K562 (cell line): ENCODE data around the gene ATG13. TPM values are rescaled to one million over a fixed set of nuclear protein-coding genes. Genes with fewer than 3 reads are reported as not detected.

Source experiments
- ATAC-seq: fragments of 200-7000 bp; cut with Tn5 transposase; 3 replicates; pipeline ENCODE4 v1.9.1; 2020; ENCODE audit warnings: moderate library complexity
- BruUV-seq: library from RNA; stranded (reverse); fragments of 400-500 nt; replicated peaks from 2 replicates; lab custom pipeline; 2021; lab: Mats Ljungman, UMichigan
- CTCF ChIA-PET: fragments of 300-600 bp; formaldehyde crosslinking; extraction: SDS; loops from one replicate; lab custom pipeline; 2021; ENCODE audit warnings: low intra/inter-chr PET ratio; lab: Yijun Ruan, JAX
- POLR2A ChIA-PET: fragments of 300-600, 350-650 bp; sonication (Branson Sonifier 250); formaldehyde crosslinking; extraction: SDS; loops from one replicate; lab custom pipeline; 2021; ENCODE audit warnings: antibody characterized with exemption, inconsistent platforms; lab: Yijun Ruan, JAX
- DNase-seq, 4 experiments: peaks; one replicate each; pipeline versions ENCODE4 v3.0.0 to v3.0.0-alpha.2; 2011 to 2018; ENCODE audit warnings: low spot score in 3 of 4, mixed read lengths in 3 of 4; ENCODE audit errors: extremely low read depth in 1 of 4
- FAIRE-seq: peaks from 2 replicates; lab custom pipeline; 2011; peaks lifted over from hg19 to GRCh38; lab: Jason Lieb, UNC
- H2AFZ ChIP-seq: 2 replicates; pipeline ENCODE4 v1.6.0; 2011; ENCODE audit warnings: low read depth, low read length, control low read depth, inconsistent platforms
- H3K27ac ChIP-seq: fragments of 200-600 bp; 3 replicates; pipeline ENCODE4 v1.8.0; 2011; ENCODE audit warnings: low read depth, mild to moderate bottlenecking, control low read depth, inconsistent platforms, low read length, moderate library complexity, mixed read lengths; ENCODE audit errors: extremely low read depth
- H3K27me3 ChIP-seq, 2 experiments: fragments of 300-600 bp in 1 of 2; 2 replicates in 1 of 2; 3 replicates in 1 of 2; pipeline versions ENCODE4 v1.6.0 to v1.8.0; 2011; ENCODE audit warnings: inconsistent platforms in 2 of 2, low read length in 2 of 2, mild to moderate bottlenecking in 1 of 2, mixed read lengths in 1 of 2, moderate library complexity in 1 of 2; ENCODE audit not compliant: control insufficient read depth in 2 of 2, insufficient read depth in 2 of 2
- H3K36me3 ChIP-seq: fragments of 300-600 bp; 3 replicates; pipeline ENCODE4 v1.8.0; 2011; ENCODE audit warnings: mild to moderate bottlenecking, low read length, inconsistent platforms; ENCODE audit not compliant: control insufficient read depth, insufficient read depth
- H3K4me1 ChIP-seq, 2 experiments: fragments of 200-600 bp in 1 of 2; replicated peaks in 1 of 2; 2 replicates in 1 of 2; 3 replicates in 1 of 2; pipeline versions ENCODE4 v1.5.1 to v1.8.0; 2011; ENCODE audit warnings: inconsistent platforms in 2 of 2, low read length in 2 of 2, mild to moderate bottlenecking in 1 of 2, mixed read lengths in 1 of 2, moderate library complexity in 1 of 2; ENCODE audit not compliant: control insufficient read depth in 2 of 2, insufficient read depth in 2 of 2
- H3K4me2 ChIP-seq: 2 replicates; pipeline ENCODE4 v1.6.1; 2011; ENCODE audit warnings: low read length, control low read depth, inconsistent platforms, mixed read lengths; ENCODE audit not compliant: insufficient read depth
- H3K4me3 ChIP-seq: fragments of 200-600 bp; sonication (generic), shearing (Covaris generic); 2 replicates; pipeline ENCODE4 v1.5.1; 2016; ENCODE audit warnings: control low read depth, inconsistent platforms
- H3K79me2 ChIP-seq: fragments of 200-600 bp; 3 replicates; pipeline ENCODE4 v1.8.0; 2011; ENCODE audit warnings: low read length, inconsistent platforms; ENCODE audit not compliant: control insufficient read depth, insufficient read depth
- H3K9ac ChIP-seq, 2 experiments: 2 replicates each; pipeline versions ENCODE4 v1.6.0 to v1.6.1; 2011; ENCODE audit warnings: low read depth in 2 of 2, low read length in 2 of 2, control low read depth in 1 of 2, inconsistent platforms in 1 of 2, mild to moderate bottlenecking in 1 of 2, mixed read lengths in 1 of 2; ENCODE audit not compliant: insufficient read depth in 1 of 2
- H3K9me1 ChIP-seq: one replicate; pipeline ENCODE4 v1.6.0; 2011; ENCODE audit warnings: inconsistent platforms, mild to moderate bottlenecking, low read length, moderate library complexity; ENCODE audit not compliant: control insufficient read depth, insufficient read depth
- H3K9me3 ChIP-seq: replicated peaks from 2 replicates; pipeline ENCODE4 v1.5.1; 2011; ENCODE audit warnings: low read depth, low read length, inconsistent platforms; ENCODE audit not compliant: control insufficient read depth, insufficient read depth
- H4K20me1 ChIP-seq: replicated peaks from 2 replicates; pipeline ENCODE4 v1.6.1; 2011; ENCODE audit warnings: low read length, inconsistent platforms, mixed read lengths; ENCODE audit not compliant: control insufficient read depth, insufficient read depth
- ESRRB ChIP-seq: fragments of 250-450 bp; sonication (Bioruptor Pico); IDR thresholded peaks from 2 replicates; pipeline ENCODE4 v1.5.0; 2020; ENCODE audit warnings: mild to moderate bottlenecking, moderate library complexity, borderline replicate concordance
- GTF2A2 ChIP-seq: IDR thresholded peaks from 2 replicates; pipeline ENCODE4 v1.6.1; 2016; ENCODE audit warnings: mild to moderate bottlenecking, missing genetic modification characterization, missing compliant biosample characterization
- NCOA6 ChIP-seq: fragments of 450-650 bp; IDR thresholded peaks from 2 replicates; pipeline ENCODE4 v1.6.1; 2017; ENCODE audit warnings: mild to moderate bottlenecking
- POLR2AphosphoS2 ChIP-seq: IDR thresholded peaks from 2 replicates; pipeline ENCODE4 v1.6.1; 2012; ENCODE audit warnings: low read length, improper control_type of control experiment
- RBM22 ChIP-seq: fragments of 200-400 bp; formaldehyde crosslinking; IDR thresholded peaks from 2 replicates; pipeline ENCODE4 v1.6.1; 2018; ENCODE audit warnings: low read length, low read depth; ENCODE audit not compliant: poor library complexity, severe bottlenecking
- STAT5A ChIP-seq: IDR thresholded peaks from 2 replicates; pipeline ENCODE4 v1.6.1; 2012; ENCODE audit warnings: low read length, inconsistent platforms, borderline replicate concordance
- TEAD2 ChIP-seq: fragments of 450-650 bp; IDR thresholded peaks from 2 replicates; pipeline ENCODE4 v1.6.1; 2016; ENCODE audit warnings: missing genetic modification characterization, control low read depth, missing compliant biosample characterization
- ZBTB12 ChIP-seq: fragments of 250-450 bp; sonication (Bioruptor Pico); IDR thresholded peaks from 2 replicates; pipeline ENCODE4 v1.4.0; 2020
- ZNF431 ChIP-seq: sonication (generic); formaldehyde crosslinking; IDR thresholded peaks from 2 replicates; pipeline ENCODE4 v1.8.0; 2022; ENCODE audit warnings: mild to moderate bottlenecking, missing genetic modification reagents
- WGBS: fragments of 100-300 bp; shearing (Covaris generic); methylation state at CpG from one replicate; pipeline ENCODE4 v1.1.6; 2016; ENCODE audit warnings: low coverage, mixed read lengths; ENCODE audit not compliant: insufficient coverage; ENCODE audit errors: missing lambda C conversion rate; 5-methylcytosine and 5-hydroxymethylcytosine counted together
- in situ Hi-C: fragments of 300-500 bp; cut with MboI; formaldehyde crosslinking; loops from 4 replicates; pipeline ENCODE4 v1.15.0; 2018; ENCODE audit warnings: inconsistent platforms, mixed read lengths
- intact Hi-C: fragments of 100-400 bp; cut with micrococcal nuclease; formaldehyde crosslinking; loops from 2 replicates; pipeline ENCODE4 v1.14.2; 2022
- polyA plus RNA-seq, 8 experiments: library from polyadenylated mRNA; depleted of rRNA in 4 of 8; stranded (reverse) in 5 of 8; unstranded in 3 of 8; fragments of >200 nt; fragmentation: Nextera tagmentation in 2 of 8; fragmentation: Illumina TruSeq in 1 of 8; extraction: Ambion mirVana in 2 of 8; extraction: Trizol in 1 of 8; gene quantifications; 2 replicates each; pipeline versions ENCODE4 v1.2.1 to v1.2.3, GENCODE V29; 2011 to 2014; ENCODE audit warnings: inconsistent platforms in 1 of 8, missing spikeins in 1 of 8
- total RNA-seq, 7 experiments: library from RNA; depleted of rRNA in 6 of 7; stranded (reverse); fragments of >200 nt in 6 of 7; fragmentation: Illumina TruSeq in 2 of 7; extraction: Trizol in 2 of 7; gene quantifications; 2 replicates each; pipeline versions ENCODE4 v1.2.1 to v1.2.3, GENCODE V29; 2011 to 2021; ENCODE audit warnings: low replicate concordance in 1 of 7
- TF ChIP-seq, protein P1 (sequence below): fragments of 250-450 bp; sonication (Bioruptor Pico); IDR thresholded peaks from 2 replicates; pipeline ENCODE4 v1.8.0; 2021; ENCODE audit warnings: mild to moderate bottlenecking, moderate library complexity

The ATG13 gene
- total and polyA plus RNA-seq, 9 of the 15 experiments (the other 6 are each of a cell fraction or from before 2014, with no cell fraction given) = 13.1 to 61.5 (median 36.5) TPM

GRCh38 chr11:46680164-46680760 lies 62.9 kb downstream of the ATG13 start:
- CTCF ChIA-PET = no interaction called here
- TF ChIP-seq STAT5A (no peak), ESRRB (CRISPR knock-in tag) (no peak), GTF2A2 (tag) (no peak), TEAD2 (tag) (no peak), ZNF431 (CRISPR knock-in tag) (no peak), NCOA6 (no peak), RBM22 (no peak), POLR2AphosphoS2 (no peak), ZBTB12 (CRISPR knock-in tag) (no peak)
- TF ChIP-seq, protein P1, sequence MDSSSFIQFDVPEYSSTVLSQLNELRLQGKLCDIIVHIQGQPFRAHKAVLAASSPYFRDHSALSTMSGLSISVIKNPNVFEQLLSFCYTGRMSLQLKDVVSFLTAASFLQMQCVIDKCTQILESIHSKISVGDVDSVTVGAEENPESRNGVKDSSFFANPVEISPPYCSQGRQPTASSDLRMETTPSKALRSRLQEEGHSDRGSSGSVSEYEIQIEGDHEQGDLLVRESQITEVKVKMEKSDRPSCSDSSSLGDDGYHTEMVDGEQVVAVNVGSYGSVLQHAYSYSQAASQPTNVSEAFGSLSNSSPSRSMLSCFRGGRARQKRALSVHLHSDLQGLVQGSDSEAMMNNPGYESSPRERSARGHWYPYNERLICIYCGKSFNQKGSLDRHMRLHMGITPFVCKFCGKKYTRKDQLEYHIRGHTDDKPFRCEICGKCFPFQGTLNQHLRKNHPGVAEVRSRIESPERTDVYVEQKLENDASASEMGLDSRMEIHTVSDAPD (CRISPR knock-in tag) = no peak

More at GRCh38 chr11:46680164-46680760, 62.9 kb downstream of the ATG13 start:
- Histone ChIP-seq H3K9me3 (no peaks in the 10 kb centered on the region), H3K36me3 (peaks cover 44% of the 10 kb centered on the region; the same call in 2 of the 3 replicates), H3K4me1 (no peaks in the 10 kb centered on the region; a peak in 1 of 5 replicates), H3K9me1 (peaks cover 2% of the 10 kb centered on the region), H3K4me2 (no peak overlapping the region), H4K20me1 (no peaks in the 10 kb centered on the region), H2AFZ (no peak overlapping the region), H3K9ac (no peak overlapping the region), H3K27ac (no peak overlapping the region), H3K4me3 (no peak overlapping the region), H3K79me2 (no peaks in the 10 kb centered on the region), H3K27me3 (no peaks in the 10 kb centered on the region)
- WGBS = 87% methylated on average over 17 of the region's 21 CpGs
- FAIRE-seq (no peak), DNase-seq (no peak), ATAC-seq (no peak)
- no TSS peak for BruUV-seq
- in situ Hi-C loops (no loop called here), intact Hi-C loops (no loop called here)
- POLR2A ChIA-PET = no interaction called here
